ENCODE results near the gene SNX20. TPM values are rescaled to one million over a fixed set of nuclear protein-coding genes. Genes with fewer than 3 reads are reported as not detected.

SNX20 gene
- total RNA-seq, 1 experiment from 2014 or later = 0.10 TPM

DNA sequence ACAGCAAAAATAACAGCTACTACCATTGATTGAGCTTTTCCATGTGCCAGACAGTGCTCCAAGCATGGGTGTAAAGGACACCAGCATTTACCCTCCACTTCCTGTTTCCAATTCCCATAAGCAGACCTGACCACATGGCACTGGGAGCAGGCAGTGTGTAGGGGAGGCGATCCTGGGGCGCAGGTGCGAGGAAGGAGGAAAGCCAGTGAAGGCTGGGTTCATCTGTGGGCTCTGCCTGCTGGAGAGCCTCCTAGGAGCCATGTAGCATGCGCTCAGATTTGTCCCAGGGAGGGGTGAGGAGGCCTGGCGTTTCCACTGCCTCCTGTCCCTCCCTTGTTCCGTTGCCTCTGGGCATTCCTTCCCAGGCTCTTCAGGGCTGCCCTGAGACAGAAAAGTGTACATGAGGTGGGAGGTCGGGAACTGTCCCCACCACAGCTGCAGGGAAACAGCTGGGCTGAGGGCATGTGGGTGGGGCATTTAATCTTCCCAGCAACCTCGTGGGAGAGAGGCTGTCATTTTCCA, 56.6 kb downstream of the SNX20 start:
- ChIA-PET POLR2A (no interaction called here), CTCF (no interaction called here)
- BruUV-seq (replicated peaks) = no TSS peak

DNA sequence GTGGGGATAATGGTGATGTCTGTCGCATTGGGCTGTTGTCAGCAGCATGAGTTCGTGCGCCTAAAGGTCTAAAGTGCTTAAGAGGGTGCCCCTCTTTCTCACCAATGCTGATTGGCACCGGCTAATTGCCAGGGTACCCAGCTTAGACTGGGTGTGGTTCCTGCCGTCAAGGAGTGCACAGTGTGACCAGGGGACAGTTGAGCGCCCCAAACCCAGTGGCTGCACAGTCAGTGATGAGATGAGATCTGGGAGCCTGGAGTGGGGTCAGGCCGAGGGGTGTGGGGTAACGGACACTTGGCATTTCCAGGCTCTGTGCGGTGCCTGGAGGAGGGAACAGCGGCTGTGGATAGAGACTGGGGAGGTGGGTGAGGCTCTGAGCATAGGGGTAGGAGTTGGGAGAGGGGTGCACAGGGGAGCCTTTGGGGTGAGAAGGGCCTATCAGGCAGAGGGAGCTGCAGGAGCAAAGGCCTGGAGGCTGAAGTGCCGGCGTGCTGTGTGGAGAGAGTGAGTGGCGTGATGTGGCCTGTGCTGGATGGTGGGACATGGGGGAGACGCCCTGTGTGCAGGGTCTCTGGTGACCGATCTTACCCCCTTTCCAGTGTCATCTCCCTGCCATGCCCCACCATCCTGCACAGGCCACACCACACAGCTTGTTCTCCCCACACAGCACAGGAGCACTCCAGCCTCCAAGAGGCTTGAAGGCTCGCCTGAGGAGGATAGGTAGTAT, 58.3 kb downstream of the SNX20 start:
- H3K4me1 ChIP-seq (ENCODE audit: control insufficient read depth, insufficient read depth, low read length) = no peaks in the 10 kb centered on the region
- H3K9me3 ChIP-seq (ENCODE audit: control insufficient read depth, insufficient read depth, low read depth, low read length) = no peaks in the 10 kb centered on the region
- DNase-seq (ENCODE audit: low read depth, low spot score) (no peak), ATAC-seq (no peak)
- no peaks in the 10 kb centered on the region for H3K36me3 ChIP-seq (ENCODE audit: control insufficient read depth, insufficient read depth, low read length)
- H3K27me3 ChIP-seq (ENCODE audit: control insufficient read depth, insufficient read depth, low read length) = no peaks in the 10 kb centered on the region
- CTCF ChIA-PET = no interaction called here
- intact Hi-C loops (cut with micrococcal nuclease; ENCODE audit: unreplicated experiment) (no loop called here), in situ Hi-C loops (cut with HindIII; ENCODE audit: low pct_unique_long_range_greater_than_20kb, low sequenced_read_pairs) (no loop called here)
- no TSS peak for BruUV-seq (replicated peaks)
- H3K4me3 ChIP-seq (ENCODE audit: low read depth in 2 of 2, low read length in 2 of 2) = no peak overlapping the region
- no peak overlapping the region for H3K27ac ChIP-seq (ENCODE audit: low read length)
- TF ChIP-seq POLR2AphosphoS5 (IDR thresholded peaks at IDR 0.05; ENCODE audit: low read depth, low read length) = no peak
- no peak for TF ChIP-seq TCF7L2 (IDR thresholded peaks at IDR 0.05; ENCODE audit: low read depth, low read length)
- TF ChIP-seq SIN3A (IDR thresholded peaks at IDR 0.05; ENCODE audit: borderline replicate concordance, insufficient read depth, low read depth, low read length) = no peak
- TF ChIP-seq, protein P1, sequence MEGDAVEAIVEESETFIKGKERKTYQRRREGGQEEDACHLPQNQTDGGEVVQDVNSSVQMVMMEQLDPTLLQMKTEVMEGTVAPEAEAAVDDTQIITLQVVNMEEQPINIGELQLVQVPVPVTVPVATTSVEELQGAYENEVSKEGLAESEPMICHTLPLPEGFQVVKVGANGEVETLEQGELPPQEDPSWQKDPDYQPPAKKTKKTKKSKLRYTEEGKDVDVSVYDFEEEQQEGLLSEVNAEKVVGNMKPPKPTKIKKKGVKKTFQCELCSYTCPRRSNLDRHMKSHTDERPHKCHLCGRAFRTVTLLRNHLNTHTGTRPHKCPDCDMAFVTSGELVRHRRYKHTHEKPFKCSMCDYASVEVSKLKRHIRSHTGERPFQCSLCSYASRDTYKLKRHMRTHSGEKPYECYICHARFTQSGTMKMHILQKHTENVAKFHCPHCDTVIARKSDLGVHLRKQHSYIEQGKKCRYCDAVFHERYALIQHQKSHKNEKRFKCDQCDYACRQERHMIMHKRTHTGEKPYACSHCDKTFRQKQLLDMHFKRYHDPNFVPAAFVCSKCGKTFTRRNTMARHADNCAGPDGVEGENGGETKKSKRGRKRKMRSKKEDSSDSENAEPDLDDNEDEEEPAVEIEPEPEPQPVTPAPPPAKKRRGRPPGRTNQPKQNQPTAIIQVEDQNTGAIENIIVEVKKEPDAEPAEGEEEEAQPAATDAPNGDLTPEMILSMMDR (IDR thresholded peaks at IDR 0.05) = no peak
- POLR2A ChIA-PET = no interaction called here

More for the DNA sequence above, 56.6 kb downstream of the SNX20 start:
- DNase-seq (ENCODE audit: low read depth, low spot score) = no peak
- no peak for ATAC-seq
- no peaks in the 10 kb centered on the region for H3K4me1 ChIP-seq (ENCODE audit: control insufficient read depth, insufficient read depth, low read length)
- intact Hi-C loops (cut with micrococcal nuclease; ENCODE audit: unreplicated experiment) (no loop called here), in situ Hi-C loops (cut with HindIII; ENCODE audit: low pct_unique_long_range_greater_than_20kb, low sequenced_read_pairs) (no loop called here)
- no peak overlapping the region for H3K4me3 ChIP-seq (ENCODE audit: low read depth in 2 of 2, low read length in 2 of 2)
- H3K36me3 ChIP-seq (ENCODE audit: control insufficient read depth, insufficient read depth, low read length) = no peaks in the 10 kb centered on the region
- H3K27ac ChIP-seq (ENCODE audit: low read length) = no peak overlapping the region
- no peaks in the 10 kb centered on the region for H3K9me3 ChIP-seq (ENCODE audit: control insufficient read depth, insufficient read depth, low read depth, low read length)
- no peaks in the 10 kb centered on the region for H3K27me3 ChIP-seq (ENCODE audit: control insufficient read depth, insufficient read depth, low read length)
- TF ChIP-seq, protein P2, sequence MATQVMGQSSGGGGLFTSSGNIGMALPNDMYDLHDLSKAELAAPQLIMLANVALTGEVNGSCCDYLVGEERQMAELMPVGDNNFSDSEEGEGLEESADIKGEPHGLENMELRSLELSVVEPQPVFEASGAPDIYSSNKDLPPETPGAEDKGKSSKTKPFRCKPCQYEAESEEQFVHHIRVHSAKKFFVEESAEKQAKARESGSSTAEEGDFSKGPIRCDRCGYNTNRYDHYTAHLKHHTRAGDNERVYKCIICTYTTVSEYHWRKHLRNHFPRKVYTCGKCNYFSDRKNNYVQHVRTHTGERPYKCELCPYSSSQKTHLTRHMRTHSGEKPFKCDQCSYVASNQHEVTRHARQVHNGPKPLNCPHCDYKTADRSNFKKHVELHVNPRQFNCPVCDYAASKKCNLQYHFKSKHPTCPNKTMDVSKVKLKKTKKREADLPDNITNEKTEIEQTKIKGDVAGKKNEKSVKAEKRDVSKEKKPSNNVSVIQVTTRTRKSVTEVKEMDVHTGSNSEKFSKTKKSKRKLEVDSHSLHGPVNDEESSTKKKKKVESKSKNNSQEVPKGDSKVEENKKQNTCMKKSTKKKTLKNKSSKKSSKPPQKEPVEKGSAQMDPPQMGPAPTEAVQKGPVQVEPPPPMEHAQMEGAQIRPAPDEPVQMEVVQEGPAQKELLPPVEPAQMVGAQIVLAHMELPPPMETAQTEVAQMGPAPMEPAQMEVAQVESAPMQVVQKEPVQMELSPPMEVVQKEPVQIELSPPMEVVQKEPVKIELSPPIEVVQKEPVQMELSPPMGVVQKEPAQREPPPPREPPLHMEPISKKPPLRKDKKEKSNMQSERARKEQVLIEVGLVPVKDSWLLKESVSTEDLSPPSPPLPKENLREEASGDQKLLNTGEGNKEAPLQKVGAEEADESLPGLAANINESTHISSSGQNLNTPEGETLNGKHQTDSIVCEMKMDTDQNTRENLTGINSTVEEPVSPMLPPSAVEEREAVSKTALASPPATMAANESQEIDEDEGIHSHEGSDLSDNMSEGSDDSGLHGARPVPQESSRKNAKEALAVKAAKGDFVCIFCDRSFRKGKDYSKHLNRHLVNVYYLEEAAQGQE (IDR thresholded peaks at IDR 0.05; ENCODE audit: insufficient read depth in 1 of 2, low read depth in 2 of 2, low read length in 1 of 2) = no peak
- TF ChIP-seq POLR2AphosphoS5 (IDR thresholded peaks at IDR 0.05; ENCODE audit: low read depth, low read length) (no peak), SIN3A (IDR thresholded peaks at IDR 0.05; ENCODE audit: borderline replicate concordance, insufficient read depth, low read depth, low read length) (no peak), TCF7L2 (IDR thresholded peaks at IDR 0.05; ENCODE audit: low read depth, low read length) (no peak)
- TF ChIP-seq, protein P1 (IDR thresholded peaks at IDR 0.05) = no peak
